GM18951 (cell line): ENCODE measurements around the gene MYO5A.
"Not testable (repeated sequence)": the region's sequence is repeated elsewhere in the genome, so short reads cannot be mapped to it uniquely, and the experiment has no call there.

Experiments
- POLR2A ChIP-seq: IDR thresholded peaks from 4 replicates; pipeline ENCODE4 v1.6.1; 2011; ENCODE audit warnings: mild to moderate bottlenecking; ENCODE audit not compliant: insufficient read length, insufficient read depth; ENCODE audit errors: extremely low read depth
- in situ Hi-C: fragments of 300-500 bp; cut with MboI; formaldehyde crosslinking; loops from one replicate; pipeline ENCODE4 v1.12.0; 2022; ENCODE audit warnings: low sequenced_read_pairs, mixed read lengths, inconsistent platforms; ENCODE audit not compliant: unreplicated experiment

MYO5A gene

GRCh38 chr15:52558196-52558595 is 29.5 kb upstream of the MYO5A start:
- in situ Hi-C loops, result no loop called here

GRCh38 chr15:52557274-52557641 is 28.6 kb upstream of the MYO5A start:
- TF ChIP-seq POLR2A, result no peak
- in situ Hi-C loops, result no loop called here

More at GRCh38 chr15:52558196-52558595, 29.5 kb upstream of the MYO5A start:
- no peak for TF ChIP-seq POLR2A

- in situ Hi-C loops, result no loop called here
- TF ChIP-seq POLR2A, result no peak
Observed at GRCh38 chr15:52556524-52557273, 28.0 kb upstream of the MYO5A start.

GRCh38 chr15:52552303-52552702 is 23.6 kb upstream of the MYO5A start:
- in situ Hi-C loops, result no loop called here
- TF ChIP-seq POLR2A, result no peak

- in situ Hi-C loops, result no loop called here
- no peak for TF ChIP-seq POLR2A
Observed at GRCh38 chr15:52551762-52552161, 23.1 kb upstream of the MYO5A start.

- in situ Hi-C loops, result not testable (repeated sequence)
Observed at GRCh38 chr15:52551186-52551585, 22.5 kb upstream of the MYO5A start.

GRCh38 chr15:52546031-52546751 is 17.5 kb upstream of the MYO5A start:
- in situ Hi-C loops, result no loop called here
- peak; percentile 29 for TF ChIP-seq POLR2A

GRCh38 chr15:52540374-52541012 is 11.8 kb upstream of the MYO5A start:
- in situ Hi-C loops, result no loop called here
- TF ChIP-seq POLR2A, result no peak

- no peak for TF ChIP-seq POLR2A
- in situ Hi-C loops, result no loop called here
Observed at GRCh38 chr15:52537459-52537858, 8.8 kb upstream of the MYO5A start.

GRCh38 chr15:52532427-52532826 is 3.7 kb upstream of the MYO5A start:
- in situ Hi-C loops, result no loop called here
- no peak for TF ChIP-seq POLR2A

GRCh38 chr15:52529940-52530339 is 1.3 kb upstream of the MYO5A start:
- no peak for TF ChIP-seq POLR2A
- in situ Hi-C loops, result no loop called here

- in situ Hi-C loops, result no loop called here
Observed at GRCh38 chr15:52529341-52529924, 753 bp upstream of the MYO5A start.

GRCh38 chr15:52527911-52528563 is 643 bp downstream of the MYO5A start:
- TF ChIP-seq POLR2A, result no peak
- in situ Hi-C loops, result no loop called here

More at GRCh38 chr15:52529341-52529924, 753 bp upstream of the MYO5A start:
- no peak for TF ChIP-seq POLR2A

GRCh38 chr15:52527196-52527910 is 1.3 kb downstream of the MYO5A start:
- TF ChIP-seq POLR2A, result no peak
- in situ Hi-C loops, result no loop called here
